ENCODE measurements around the gene BTNL9.
"Not testable (repeated sequence)": the region's sequence is repeated elsewhere in the genome, so short reads cannot be mapped to it uniquely, and the experiment has no call there.

BTNL9 gene

DNA sequence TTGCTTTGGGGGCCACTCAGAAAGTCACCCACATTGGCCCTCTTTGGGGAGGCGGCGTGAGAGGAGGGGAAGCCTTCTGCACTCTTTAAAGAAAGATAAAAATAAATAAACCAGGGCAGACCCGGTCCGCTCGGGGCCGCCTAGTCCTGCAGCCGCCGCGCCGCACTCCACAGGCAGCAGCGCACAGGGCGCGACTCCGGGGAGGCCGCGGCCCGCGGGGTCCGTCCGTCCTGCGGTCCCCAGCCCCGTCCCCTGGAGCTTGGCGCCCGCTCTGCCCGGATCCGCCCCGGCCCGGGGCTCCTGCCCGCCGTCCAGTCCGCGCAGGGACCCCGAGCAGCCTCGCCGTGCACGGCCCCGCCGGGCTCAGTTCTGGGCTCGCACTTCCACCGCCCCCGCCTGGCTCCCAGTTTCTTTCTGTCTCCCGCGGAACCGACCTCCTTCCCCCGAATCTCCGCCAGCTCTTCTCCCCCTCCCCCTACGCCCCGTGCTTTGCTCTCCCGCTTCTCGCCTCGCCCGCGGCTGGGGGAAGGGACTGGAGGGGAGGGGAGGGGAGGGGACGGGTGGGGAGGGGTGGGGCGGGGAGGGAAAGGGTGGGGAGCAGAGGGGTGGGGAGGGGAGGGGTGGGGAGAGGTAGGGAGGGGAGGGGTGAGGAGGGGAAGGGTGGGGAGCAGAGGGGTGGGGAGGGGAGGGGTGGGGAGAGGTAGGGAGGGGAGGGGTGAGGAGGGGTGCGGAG is 57.9 kb downstream of the BTNL9 start:
- not testable (repeated sequence) for H3K4me3 ChIP-seq (ENCODE audit: insufficient read length, low read depth); DNase-seq (ENCODE audit: low read depth, low spot score); H3K27me3 ChIP-seq (ENCODE audit: insufficient read depth, insufficient read length); H3K9me3 ChIP-seq (ENCODE audit: insufficient read depth, low read length); H3K4me1 ChIP-seq (ENCODE audit: insufficient read depth, insufficient read length); H3K9ac ChIP-seq (ENCODE audit: insufficient read length, low read depth); H3K36me3 ChIP-seq (ENCODE audit: insufficient read depth, insufficient read length, low read length)

DNA sequence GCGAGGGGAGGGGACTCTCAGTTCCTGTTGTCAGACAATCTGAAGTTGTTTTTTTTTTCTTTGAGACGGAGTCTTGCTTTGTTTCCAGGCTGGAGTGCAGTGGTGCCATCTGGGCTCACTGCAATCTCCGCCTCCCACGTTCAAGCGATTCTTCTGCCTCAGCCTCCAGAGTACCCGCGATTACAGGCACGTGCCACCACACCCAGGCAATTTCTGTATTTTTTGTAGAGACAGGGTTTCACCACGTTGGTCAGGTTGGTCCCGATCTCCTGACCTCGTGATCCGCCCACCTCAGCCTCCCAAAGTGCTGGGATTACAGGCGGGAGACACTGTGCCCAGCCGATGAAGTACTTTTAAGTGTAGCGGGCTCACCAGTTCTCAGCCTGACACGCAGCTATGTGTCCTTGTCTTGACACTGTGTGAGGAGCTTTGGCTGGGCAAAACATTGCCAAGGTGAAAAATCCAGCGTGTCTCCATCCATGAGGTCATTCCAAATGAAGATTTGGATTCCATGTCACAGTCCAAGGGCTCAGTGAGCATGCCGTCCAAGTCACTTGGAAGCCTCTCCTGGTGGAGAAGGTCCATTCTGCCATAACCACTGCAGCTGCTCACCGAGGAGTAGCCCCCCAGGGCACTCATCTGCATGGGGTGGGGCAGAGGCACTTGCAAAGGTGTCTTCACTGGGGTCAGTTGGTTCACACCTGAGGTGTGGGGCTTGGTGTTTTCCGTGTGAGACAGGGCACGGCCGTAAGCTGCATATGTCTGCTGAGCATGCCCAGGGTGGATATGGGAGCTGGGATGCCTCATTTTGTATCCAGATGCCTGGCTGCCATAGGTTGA is 58.9 kb downstream of the BTNL9 start:
- no peak overlapping the region for H3K4me3 ChIP-seq (ENCODE audit: insufficient read length, low read depth)
- no peaks in the 10 kb centered on the region for H3K36me3 ChIP-seq (ENCODE audit: insufficient read depth, insufficient read length, low read length)
- H3K9ac ChIP-seq (ENCODE audit: insufficient read length, low read depth) = no peak overlapping the region
- H3K4me1 ChIP-seq (ENCODE audit: insufficient read depth, insufficient read length) = no peaks in the 10 kb centered on the region
- H3K27me3 ChIP-seq (ENCODE audit: insufficient read depth, insufficient read length) = no peaks in the 10 kb centered on the region
- no peak for DNase-seq (ENCODE audit: low read depth, low spot score)
- H3K9me3 ChIP-seq (ENCODE audit: insufficient read depth, low read length) = no peaks in the 10 kb centered on the region
- TF ChIP-seq YY1 (IDR thresholded peaks at IDR 0.05; ENCODE audit: insufficient read depth, insufficient read length) = no peak
- TF ChIP-seq SUZ12 (IDR thresholded peaks at IDR 0.05; ENCODE audit: extremely low read depth, insufficient read depth, insufficient read length) = no peak
- TF ChIP-seq ZNF274 (IDR thresholded peaks at IDR 0.05; ENCODE audit: low read depth, low read length) = no peak

DNA sequence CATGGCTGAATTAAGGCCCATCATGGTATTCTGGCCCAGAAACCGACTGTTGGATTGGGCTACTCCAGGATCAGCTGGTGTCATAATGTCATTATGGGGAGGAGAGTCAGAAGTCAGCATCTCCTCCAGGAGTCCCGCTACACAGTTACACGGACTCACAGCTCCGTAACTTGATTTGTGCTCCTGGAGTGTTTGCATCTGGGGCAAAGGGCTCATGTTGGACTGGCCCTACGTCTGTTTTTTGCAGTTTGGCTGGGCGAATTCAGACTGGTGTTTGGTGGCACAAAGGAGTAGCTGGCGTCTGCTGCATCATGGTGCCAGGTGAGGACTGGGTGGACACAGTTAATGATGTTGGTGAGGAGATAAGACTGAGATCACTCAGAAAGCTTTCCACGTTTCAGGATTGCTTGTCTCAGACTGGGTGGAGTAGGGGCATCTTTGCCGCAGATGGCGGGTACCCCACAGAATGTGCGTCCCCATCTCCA is 59.6 kb downstream of the BTNL9 start:
- H3K9ac ChIP-seq (ENCODE audit: insufficient read length, low read depth) = no peak overlapping the region
- H3K9me3 ChIP-seq (ENCODE audit: insufficient read depth, low read length) = no peaks in the 10 kb centered on the region
- H3K36me3 ChIP-seq (ENCODE audit: insufficient read depth, insufficient read length, low read length) = no peaks in the 10 kb centered on the region
- no peaks in the 10 kb centered on the region for H3K4me1 ChIP-seq (ENCODE audit: insufficient read depth, insufficient read length)
- TF ChIP-seq YY1 (IDR thresholded peaks at IDR 0.05; ENCODE audit: insufficient read depth, insufficient read length) (no peak), ZNF274 (IDR thresholded peaks at IDR 0.05; ENCODE audit: low read depth, low read length) (no peak), SUZ12 (IDR thresholded peaks at IDR 0.05; ENCODE audit: extremely low read depth, insufficient read depth, insufficient read length) (no peak)
- DNase-seq (ENCODE audit: low read depth, low spot score) = no peak
- H3K27me3 ChIP-seq (ENCODE audit: insufficient read depth, insufficient read length) = peaks cover 1% of the 10 kb centered on the region
- no peak overlapping the region for H3K4me3 ChIP-seq (ENCODE audit: insufficient read length, low read depth)

- Histone ChIP-seq H3K36me3 (ENCODE audit: insufficient read depth, insufficient read length, low read length) (no peaks in the 10 kb centered on the region), H3K4me1 (ENCODE audit: insufficient read depth, insufficient read length) (no peaks in the 10 kb centered on the region), H3K27me3 (ENCODE audit: insufficient read depth, insufficient read length) (peaks cover 2% of the 10 kb centered on the region), H3K4me3 (ENCODE audit: insufficient read length, low read depth) (no peak overlapping the region), H3K9me3 (ENCODE audit: insufficient read depth, low read length) (no peaks in the 10 kb centered on the region), H3K9ac (ENCODE audit: insufficient read length, low read depth) (no peak overlapping the region)
- TF ChIP-seq SUZ12 (IDR thresholded peaks at IDR 0.05; ENCODE audit: extremely low read depth, insufficient read depth, insufficient read length) (no peak), ZNF274 (IDR thresholded peaks at IDR 0.05; ENCODE audit: low read depth, low read length) (no peak), YY1 (IDR thresholded peaks at IDR 0.05; ENCODE audit: insufficient read depth, insufficient read length) (no peak)
- DNase-seq (ENCODE audit: low read depth, low spot score) = no peak
Measured at GRCh38 chr5:181100121-181100875, 60.2 kb downstream of the BTNL9 start.

DNA sequence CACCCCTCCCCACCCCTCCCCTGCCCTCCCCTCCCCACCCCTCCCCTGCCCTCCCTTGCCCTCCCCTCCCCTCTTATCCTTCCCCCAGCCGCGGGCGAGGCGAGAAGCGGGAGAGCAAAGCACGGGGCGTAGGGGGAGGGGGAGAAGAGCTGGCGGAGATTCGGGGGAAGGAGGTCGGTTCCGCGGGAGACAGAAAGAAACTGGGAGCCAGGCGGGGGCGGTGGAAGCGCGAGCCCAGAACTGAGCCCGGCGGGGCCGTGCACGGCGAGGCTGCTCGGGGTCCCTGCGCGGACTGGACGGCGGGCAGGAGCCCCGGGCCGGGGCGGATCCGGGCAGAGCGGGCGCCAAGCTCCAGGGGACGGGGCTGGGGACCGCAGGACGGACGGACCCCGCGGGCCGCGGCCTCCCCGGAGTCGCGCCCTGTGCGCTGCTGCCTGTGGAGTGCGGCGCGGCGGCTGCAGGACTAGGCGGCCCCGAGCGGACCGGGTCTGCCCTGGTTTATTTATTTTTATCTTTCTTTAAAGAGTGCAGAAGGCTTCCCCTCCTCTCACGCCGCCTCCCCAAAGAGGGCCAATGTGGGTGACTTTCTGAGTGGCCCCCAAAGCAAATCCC is 61.1 kb downstream of the BTNL9 start:
- H3K9me3 ChIP-seq (ENCODE audit: insufficient read depth, low read length); H3K9ac ChIP-seq (ENCODE audit: insufficient read length, low read depth); H3K36me3 ChIP-seq (ENCODE audit: insufficient read depth, insufficient read length, low read length); H3K4me1 ChIP-seq (ENCODE audit: insufficient read depth, insufficient read length); DNase-seq (ENCODE audit: low read depth, low spot score); H3K27me3 ChIP-seq (ENCODE audit: insufficient read depth, insufficient read length): not testable (repeated sequence)
- peak overlapping the region; percentile 28 for H3K4me3 ChIP-seq (ENCODE audit: insufficient read length, low read depth)

GRCh38 chr5:181101930-181102674 is 62.0 kb downstream of the BTNL9 start:
- not testable (repeated sequence) for H3K4me1 ChIP-seq (ENCODE audit: insufficient read depth, insufficient read length); H3K4me3 ChIP-seq (ENCODE audit: insufficient read length, low read depth); H3K9ac ChIP-seq (ENCODE audit: insufficient read length, low read depth); DNase-seq (ENCODE audit: low read depth, low spot score); H3K9me3 ChIP-seq (ENCODE audit: insufficient read depth, low read length); H3K27me3 ChIP-seq (ENCODE audit: insufficient read depth, insufficient read length); H3K36me3 ChIP-seq (ENCODE audit: insufficient read depth, insufficient read length, low read length)

DNA sequence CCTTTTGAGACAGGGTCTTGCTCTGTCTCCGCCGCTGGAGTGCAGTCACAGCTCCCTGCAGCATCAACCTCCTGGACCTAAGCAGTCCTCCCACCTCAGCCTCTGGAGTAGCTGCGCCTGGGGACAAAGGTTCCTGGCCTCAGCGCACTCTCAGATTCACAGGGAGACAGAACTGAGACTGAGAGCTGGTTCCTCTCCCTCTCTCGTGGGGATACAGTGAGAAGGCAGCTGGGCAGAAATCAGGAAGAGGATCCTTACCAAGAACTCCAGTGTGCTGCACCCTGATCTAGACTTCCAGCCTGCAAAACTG is 64.1 kb downstream of the BTNL9 start:
- not testable (repeated sequence) for H3K4me3 ChIP-seq (ENCODE audit: insufficient read length, low read depth); H3K36me3 ChIP-seq (ENCODE audit: insufficient read depth, insufficient read length, low read length); H3K9me3 ChIP-seq (ENCODE audit: insufficient read depth, low read length); H3K4me1 ChIP-seq (ENCODE audit: insufficient read depth, insufficient read length); DNase-seq (ENCODE audit: low read depth, low spot score); H3K27me3 ChIP-seq (ENCODE audit: insufficient read depth, insufficient read length); H3K9ac ChIP-seq (ENCODE audit: insufficient read length, low read depth)

GRCh38 chr5:181104606-181105390 is 64.7 kb downstream of the BTNL9 start:
- H3K27me3 ChIP-seq (ENCODE audit: insufficient read depth, insufficient read length); H3K9ac ChIP-seq (ENCODE audit: insufficient read length, low read depth); H3K9me3 ChIP-seq (ENCODE audit: insufficient read depth, low read length); H3K4me1 ChIP-seq (ENCODE audit: insufficient read depth, insufficient read length); H3K36me3 ChIP-seq (ENCODE audit: insufficient read depth, insufficient read length, low read length); H3K4me3 ChIP-seq (ENCODE audit: insufficient read length, low read depth); DNase-seq (ENCODE audit: low read depth, low spot score): not testable (repeated sequence)

Measured in NT2/D1 (cell line).